ENCODE data around the gene EEF1AKMT1.
"Not testable (repeated sequence)": the region's sequence is repeated elsewhere in the genome, so short reads cannot be mapped to it uniquely, and the experiment has no call there.

GRCh38 chr13:20681481-20681880 is 92.3 kb downstream of the EEF1AKMT1 start:
- TF ChIP-seq FOXA1 (IDR thresholded peaks at IDR 0.05); CTCF (IDR thresholded peaks at IDR 0.05; ENCODE audit: low read depth, low read length, missing input control); TAF1 (conservative IDR thresholded peaks at IDR 0.05); JUND (IDR thresholded peaks at IDR 0.05): not testable (repeated sequence)

All from liver (tissue), 3 donors.